ENCODE results near the gene NR3C2. TPM values are rescaled to one million over a fixed set of nuclear protein-coding genes. Genes with fewer than 3 reads are reported as not detected.
"Not testable (repeated sequence)": the region's sequence is repeated elsewhere in the genome, so short reads cannot be mapped to it uniquely, and the experiment has no call there.

The NR3C2 gene
- polyA plus RNA-seq, 2 donors, result 0.57 to 0.67 TPM

- H3K36me3 ChIP-seq (ENCODE audit: control insufficient read depth in 2 of 2, insufficient read depth in 2 of 2, low read length in 1 of 2), result not testable (repeated sequence)
These were observed 254.6 kb downstream of the NR3C2 start for GRCh38 chr4:148187454-148188222.

GRCh38 chr4:148184922-148185321 lies 257.3 kb downstream of the NR3C2 start:
- H3K9me3 ChIP-seq (ENCODE audit: control insufficient read depth in 2 of 2, insufficient read depth in 1 of 2, low read depth in 1 of 2, low read length in 1 of 2), result no peaks in the 10 kb centered on the region
- H3K36me3 ChIP-seq (ENCODE audit: control insufficient read depth in 2 of 2, insufficient read depth in 2 of 2, low read length in 1 of 2), result no peaks in the 10 kb centered on the region
- 93 to 95% methylated on average over 4 of the region's 4 CpGs for WGBS, 2 donors

More at GRCh38 chr4:148187454-148188222, 254.6 kb downstream of the NR3C2 start:
- H3K27ac ChIP-seq (ENCODE audit: low read depth in 2 of 2, low read length in 1 of 2); H3K27me3 ChIP-seq (ENCODE audit: control insufficient read depth in 1 of 2, insufficient read depth in 2 of 2, low read length in 2 of 2); H3K4me3 ChIP-seq (ENCODE audit: low read depth in 1 of 2, low read length in 2 of 2); H3K4me1 ChIP-seq (ENCODE audit: control insufficient read depth in 2 of 2, insufficient read depth in 2 of 2, low read length in 1 of 2); H3K9me3 ChIP-seq (ENCODE audit: control insufficient read depth in 2 of 2, insufficient read depth in 1 of 2, low read depth in 1 of 2, low read length in 1 of 2): not testable (repeated sequence)
- WGBS, 2 donors, result 87 to 94% methylated on average over 5 of the region's 5 CpGs

GRCh38 chr4:148182230-148182911 lies 259.8 kb downstream of the NR3C2 start:
- Histone ChIP-seq H3K27ac (ENCODE audit: low read depth in 2 of 2, low read length in 1 of 2) (no peak overlapping the region), H3K4me1 (ENCODE audit: control insufficient read depth in 2 of 2, insufficient read depth in 2 of 2, low read length in 1 of 2) (no peaks in the 10 kb centered on the region), H3K27me3 (ENCODE audit: control insufficient read depth in 1 of 2, insufficient read depth in 2 of 2, low read length in 2 of 2) (no peaks in the 10 kb centered on the region), H3K36me3 (ENCODE audit: control insufficient read depth in 2 of 2, insufficient read depth in 2 of 2, low read length in 1 of 2) (no peaks in the 10 kb centered on the region), H3K4me3 (ENCODE audit: low read depth in 1 of 2, low read length in 2 of 2) (no peak overlapping the region), H3K9me3 (ENCODE audit: control insufficient read depth in 2 of 2, insufficient read depth in 1 of 2, low read depth in 1 of 2, low read length in 1 of 2) (no peaks in the 10 kb centered on the region)
- WGBS, 2 donors, result 77 to 83% methylated on average over 3 of the region's 3 CpGs

More at GRCh38 chr4:148184922-148185321, 257.3 kb downstream of the NR3C2 start:
- H3K4me1 ChIP-seq (ENCODE audit: control insufficient read depth in 2 of 2, insufficient read depth in 2 of 2, low read length in 1 of 2), result no peaks in the 10 kb centered on the region
- H3K27ac ChIP-seq (ENCODE audit: low read depth in 2 of 2, low read length in 1 of 2), result no peak overlapping the region
- H3K4me3 ChIP-seq (ENCODE audit: low read depth in 1 of 2, low read length in 2 of 2), result no peak overlapping the region
- no peaks in the 10 kb centered on the region for H3K27me3 ChIP-seq (ENCODE audit: control insufficient read depth in 1 of 2, insufficient read depth in 2 of 2, low read length in 2 of 2)

- no peaks in the 10 kb centered on the region for H3K36me3 ChIP-seq (ENCODE audit: control insufficient read depth in 2 of 2, insufficient read depth in 2 of 2, low read length in 1 of 2)
- 90% methylated on average over 5 of the region's 5 CpGs for whole genome bisulfite sequencing, 2 donors
- H3K27ac ChIP-seq (ENCODE audit: low read depth in 2 of 2, low read length in 1 of 2), result peak overlapping the region in 1 of 2 donors; percentile 22
- H3K9me3 ChIP-seq (ENCODE audit: control insufficient read depth in 2 of 2, insufficient read depth in 1 of 2, low read depth in 1 of 2, low read length in 1 of 2), result no peaks in the 10 kb centered on the region
- H3K4me1 ChIP-seq (ENCODE audit: control insufficient read depth in 2 of 2, insufficient read depth in 2 of 2, low read length in 1 of 2), result peaks cover 0 to 4% of the 10 kb centered on the region in 2 donors
- no peak overlapping the region for H3K4me3 ChIP-seq (ENCODE audit: low read depth in 1 of 2, low read length in 2 of 2)
- no peaks in the 10 kb centered on the region for H3K27me3 ChIP-seq (ENCODE audit: control insufficient read depth in 1 of 2, insufficient read depth in 2 of 2, low read length in 2 of 2)
These were observed 268.7 kb downstream of the NR3C2 start for GRCh38 chr4:148173397-148174017.

GRCh38 chr4:148171596-148171995 lies 270.6 kb downstream of the NR3C2 start:
- Histone ChIP-seq H3K9me3 (ENCODE audit: control insufficient read depth in 2 of 2, insufficient read depth in 1 of 2, low read depth in 1 of 2, low read length in 1 of 2) (no peaks in the 10 kb centered on the region), H3K4me3 (ENCODE audit: low read depth in 1 of 2, low read length in 2 of 2) (no peak overlapping the region), H3K27ac (ENCODE audit: low read depth in 2 of 2, low read length in 1 of 2) (peak overlapping the region in 1 of 2 donors; percentile 24), H3K4me1 (ENCODE audit: control insufficient read depth in 2 of 2, insufficient read depth in 2 of 2, low read length in 1 of 2) (peaks cover 0 to 4% of the 10 kb centered on the region in 2 donors), H3K36me3 (ENCODE audit: control insufficient read depth in 2 of 2, insufficient read depth in 2 of 2, low read length in 1 of 2) (no peaks in the 10 kb centered on the region), H3K27me3 (ENCODE audit: control insufficient read depth in 1 of 2, insufficient read depth in 2 of 2, low read length in 2 of 2) (no peaks in the 10 kb centered on the region)
- 88 to 93% methylated on average over 3 of the region's 3 CpGs for WGBS, 2 donors

GRCh38 chr4:148170408-148171365 lies 271.5 kb downstream of the NR3C2 start:
- peaks cover 0 to 6% of the 10 kb centered on the region in 2 donors for H3K4me1 ChIP-seq (ENCODE audit: control insufficient read depth in 2 of 2, insufficient read depth in 2 of 2, low read length in 1 of 2)
- WGBS, 2 donors, result 55 to 57% methylated on average over 7 of the region's 7 CpGs
- peak overlapping the region in 1 of 2 donors; percentile 49 for H3K27ac ChIP-seq (ENCODE audit: low read depth in 2 of 2, low read length in 1 of 2)
- no peak overlapping the region for H3K4me3 ChIP-seq (ENCODE audit: low read depth in 1 of 2, low read length in 2 of 2)
- H3K9me3 ChIP-seq (ENCODE audit: control insufficient read depth in 2 of 2, insufficient read depth in 1 of 2, low read depth in 1 of 2, low read length in 1 of 2), result no peaks in the 10 kb centered on the region
- H3K36me3 ChIP-seq (ENCODE audit: control insufficient read depth in 2 of 2, insufficient read depth in 2 of 2, low read length in 1 of 2), result no peaks in the 10 kb centered on the region
- H3K27me3 ChIP-seq (ENCODE audit: control insufficient read depth in 1 of 2, insufficient read depth in 2 of 2, low read length in 2 of 2), result no peaks in the 10 kb centered on the region

- Histone ChIP-seq H3K9me3 (ENCODE audit: control insufficient read depth in 2 of 2, insufficient read depth in 1 of 2, low read depth in 1 of 2, low read length in 1 of 2) (no peaks in the 10 kb centered on the region), H3K36me3 (ENCODE audit: control insufficient read depth in 2 of 2, insufficient read depth in 2 of 2, low read length in 1 of 2) (no peaks in the 10 kb centered on the region), H3K4me1 (ENCODE audit: control insufficient read depth in 2 of 2, insufficient read depth in 2 of 2, low read length in 1 of 2) (peaks cover 0 to 2% of the 10 kb centered on the region in 2 donors), H3K4me3 (ENCODE audit: low read depth in 1 of 2, low read length in 2 of 2) (no peak overlapping the region), H3K27ac (ENCODE audit: low read depth in 2 of 2, low read length in 1 of 2) (peak overlapping the region in 1 of 2 donors; percentile 22), H3K27me3 (ENCODE audit: control insufficient read depth in 1 of 2, insufficient read depth in 2 of 2, low read length in 2 of 2) (no peaks in the 10 kb centered on the region)
- 46 to 56% methylated on average over 6 of the region's 6 CpGs for WGBS, 2 donors
These were observed 276.1 kb downstream of the NR3C2 start for GRCh38 chr4:148166132-148166591.

- no peaks in the 10 kb centered on the region for H3K27me3 ChIP-seq (ENCODE audit: control insufficient read depth in 1 of 2, insufficient read depth in 2 of 2, low read length in 2 of 2)
- no peaks in the 10 kb centered on the region for H3K36me3 ChIP-seq (ENCODE audit: control insufficient read depth in 2 of 2, insufficient read depth in 2 of 2, low read length in 1 of 2)
- WGBS, 2 donors, result 25 to 33% methylated on average over 2 of the region's 2 CpGs
- H3K9me3 ChIP-seq (ENCODE audit: control insufficient read depth in 2 of 2, insufficient read depth in 1 of 2, low read depth in 1 of 2, low read length in 1 of 2), result no peaks in the 10 kb centered on the region
- no peak overlapping the region for H3K27ac ChIP-seq (ENCODE audit: low read depth in 2 of 2, low read length in 1 of 2)
- peaks cover 0 to 2% of the 10 kb centered on the region in 2 donors for H3K4me1 ChIP-seq (ENCODE audit: control insufficient read depth in 2 of 2, insufficient read depth in 2 of 2, low read length in 1 of 2)
- no peak overlapping the region for H3K4me3 ChIP-seq (ENCODE audit: low read depth in 1 of 2, low read length in 2 of 2)
These were observed 277.7 kb downstream of the NR3C2 start for GRCh38 chr4:148164557-148164956.

- H3K36me3 ChIP-seq (ENCODE audit: control insufficient read depth in 2 of 2, insufficient read depth in 2 of 2, low read length in 1 of 2), result no peaks in the 10 kb centered on the region
- no peaks in the 10 kb centered on the region for H3K9me3 ChIP-seq (ENCODE audit: control insufficient read depth in 2 of 2, insufficient read depth in 1 of 2, low read depth in 1 of 2, low read length in 1 of 2)
- H3K4me3 ChIP-seq (ENCODE audit: low read depth in 1 of 2, low read length in 2 of 2), result no peak overlapping the region
- 45 to 58% methylated on average over 1 of the region's 1 CpG for WGBS, 2 donors
- no peak overlapping the region for H3K27ac ChIP-seq (ENCODE audit: low read depth in 2 of 2, low read length in 1 of 2)
- H3K27me3 ChIP-seq (ENCODE audit: control insufficient read depth in 1 of 2, insufficient read depth in 2 of 2, low read length in 2 of 2), result no peaks in the 10 kb centered on the region
- peaks cover 0 to 2% of the 10 kb centered on the region in 2 donors for H3K4me1 ChIP-seq (ENCODE audit: control insufficient read depth in 2 of 2, insufficient read depth in 2 of 2, low read length in 1 of 2)
These were observed 279.2 kb downstream of the NR3C2 start for GRCh38 chr4:148162991-148163390.
